Activated T-helper 2 cell treated with anti-CD3 and anti-CD28 coated beads, Interferon-gamma antibody, Interleukin-2, Interleukin-4, amounts not matched to agents 10 μg/mL and 5 μg/mL and 100 μg/mL, durations not matched to agents 14 hours and 24 hours and 36 hours (primary cell): Measurements from ENCODE around the gene PTPRD. TPM values are rescaled to one million over a fixed set of nuclear protein-coding genes. Genes with fewer than 3 reads are reported as not detected.

Experiments
- DNase-seq: peaks from one replicate; pipeline ENCODE4 v3.0.0; 2021; ENCODE audit warnings: low spot score
- H3K27ac Mint-ChIP-seq: one replicate; pipeline ENCODE4 v1.8.0; 2021; ENCODE audit warnings: mixed read lengths
- H3K27me3 Mint-ChIP-seq: one replicate; pipeline ENCODE4 v1.8.0; 2021; ENCODE audit warnings: low read depth, mixed read lengths
- H3K36me3 Mint-ChIP-seq: one replicate; pipeline ENCODE4 v1.8.0; 2021; ENCODE audit warnings: low read depth, mixed read lengths
- H3K4me1 Mint-ChIP-seq: one replicate; pipeline ENCODE4 v1.8.0; 2021; ENCODE audit warnings: low read depth, mixed read lengths
- H3K4me3 Mint-ChIP-seq: one replicate; pipeline ENCODE4 v1.8.0; 2021; ENCODE audit warnings: low read depth, mild to moderate bottlenecking, moderate library complexity, mixed read lengths
- H3K9me3 Mint-ChIP-seq: one replicate; pipeline ENCODE4 v1.8.0; 2021; ENCODE audit warnings: mixed read lengths
- intact Hi-C: fragments of 100-400 bp; cut with micrococcal nuclease; formaldehyde crosslinking; loops from one replicate; pipeline ENCODE4 v1.15.1; 2023
- total RNA-seq: library from RNA; stranded (reverse); gene quantifications from 2 replicates; pipeline ENCODE4 v1.2.3, GENCODE V29; 2022

The PTPRD gene
- total RNA-seq, 1 donor from 2014 or later = 1.5 TPM

GRCh38 chr9:8534828-8535227, 2078.0 kb downstream of the PTPRD start:
- intact Hi-C loops = no loop called here
- H3K27me3 Mint-ChIP-seq = no peaks in the 10 kb centered on the region
- H3K4me3 Mint-ChIP-seq = no peak overlapping the region
- no peak for DNase-seq
- H3K9me3 Mint-ChIP-seq = no peaks in the 10 kb centered on the region
- no peaks in the 10 kb centered on the region for H3K36me3 Mint-ChIP-seq
- no peak overlapping the region for H3K27ac Mint-ChIP-seq
- no peaks in the 10 kb centered on the region for H3K4me1 Mint-ChIP-seq

GRCh38 chr9:8533681-8534080, 2079.1 kb downstream of the PTPRD start:
- Mint-ChIP-seq H3K9me3 (no peaks in the 10 kb centered on the region), H3K36me3 (no peaks in the 10 kb centered on the region), H3K4me3 (no peak overlapping the region), H3K27ac (no peak overlapping the region), H3K27me3 (no peaks in the 10 kb centered on the region), H3K4me1 (no peaks in the 10 kb centered on the region)
- intact Hi-C loops = no loop called here
- DNase-seq = no peak

GRCh38 chr9:8531826-8532415, 2080.9 kb downstream of the PTPRD start:
- H3K9me3 Mint-ChIP-seq = no peaks in the 10 kb centered on the region
- no peak overlapping the region for H3K4me3 Mint-ChIP-seq
- no peaks in the 10 kb centered on the region for H3K36me3 Mint-ChIP-seq
- DNase-seq = no peak
- no peaks in the 10 kb centered on the region for H3K4me1 Mint-ChIP-seq
- H3K27me3 Mint-ChIP-seq = no peaks in the 10 kb centered on the region
- intact Hi-C loops = no loop called here
- H3K27ac Mint-ChIP-seq = no peak overlapping the region

GRCh38 chr9:8521112-8521511, 2091.7 kb downstream of the PTPRD start:
- DNase-seq = no peak
- Mint-ChIP-seq H3K27ac (no peak overlapping the region), H3K4me3 (no peak overlapping the region), H3K27me3 (no peaks in the 10 kb centered on the region), H3K9me3 (no peaks in the 10 kb centered on the region), H3K4me1 (no peaks in the 10 kb centered on the region), H3K36me3 (no peaks in the 10 kb centered on the region)
- intact Hi-C loops = no loop called here

GRCh38 chr9:8515748-8516147, 2097.1 kb downstream of the PTPRD start:
- H3K27ac Mint-ChIP-seq = no peak overlapping the region
- no peaks in the 10 kb centered on the region for H3K4me1 Mint-ChIP-seq
- H3K4me3 Mint-ChIP-seq = no peak overlapping the region
- no peak for DNase-seq
- no peaks in the 10 kb centered on the region for H3K9me3 Mint-ChIP-seq
- H3K27me3 Mint-ChIP-seq = no peaks in the 10 kb centered on the region
- intact Hi-C loops = no loop called here
- H3K36me3 Mint-ChIP-seq = no peaks in the 10 kb centered on the region

- no peaks in the 10 kb centered on the region for H3K36me3 Mint-ChIP-seq
- intact Hi-C loops = no loop called here
- DNase-seq = no peak
- no peaks in the 10 kb centered on the region for H3K27me3 Mint-ChIP-seq
- no peak overlapping the region for H3K27ac Mint-ChIP-seq
- no peak overlapping the region for H3K4me3 Mint-ChIP-seq
- no peaks in the 10 kb centered on the region for H3K9me3 Mint-ChIP-seq
- H3K4me1 Mint-ChIP-seq = no peaks in the 10 kb centered on the region
Observed at GRCh38 chr9:8514760-8515159, 2098.0 kb downstream of the PTPRD start.

- no peak for DNase-seq
- Mint-ChIP-seq H3K9me3 (no peaks in the 10 kb centered on the region), H3K27ac (no peak overlapping the region), H3K4me1 (no peaks in the 10 kb centered on the region), H3K27me3 (no peaks in the 10 kb centered on the region), H3K36me3 (no peaks in the 10 kb centered on the region), H3K4me3 (no peak overlapping the region)
- intact Hi-C loops = no loop called here
Observed at GRCh38 chr9:8508671-8509290, 2104.0 kb downstream of the PTPRD start.

- Mint-ChIP-seq H3K27ac (no peak overlapping the region), H3K27me3 (no peaks in the 10 kb centered on the region), H3K4me3 (no peak overlapping the region), H3K9me3 (no peaks in the 10 kb centered on the region), H3K4me1 (no peaks in the 10 kb centered on the region), H3K36me3 (no peaks in the 10 kb centered on the region)
- no peak for DNase-seq
- intact Hi-C loops = no loop called here
Observed at GRCh38 chr9:8494571-8494970, 2118.2 kb downstream of the PTPRD start.

GRCh38 chr9:8492679-8493078, 2120.1 kb downstream of the PTPRD start:
- intact Hi-C loops = no loop called here
- H3K4me1 Mint-ChIP-seq = peaks cover 1% of the 10 kb centered on the region
- H3K9me3 Mint-ChIP-seq = no peaks in the 10 kb centered on the region
- H3K36me3 Mint-ChIP-seq = no peaks in the 10 kb centered on the region
- H3K27ac Mint-ChIP-seq = no peak overlapping the region
- H3K27me3 Mint-ChIP-seq = no peaks in the 10 kb centered on the region
- no peak overlapping the region for H3K4me3 Mint-ChIP-seq
- no peak for DNase-seq

GRCh38 chr9:8492024-8492423, 2120.8 kb downstream of the PTPRD start:
- intact Hi-C loops = no loop called here
- H3K9me3 Mint-ChIP-seq = no peaks in the 10 kb centered on the region
- H3K27me3 Mint-ChIP-seq = no peaks in the 10 kb centered on the region
- no peak overlapping the region for H3K27ac Mint-ChIP-seq
- no peaks in the 10 kb centered on the region for H3K36me3 Mint-ChIP-seq
- no peak overlapping the region for H3K4me3 Mint-ChIP-seq
- no peak for DNase-seq
- peaks cover 1% of the 10 kb centered on the region for H3K4me1 Mint-ChIP-seq

GRCh38 chr9:8491563-8491962, 2121.2 kb downstream of the PTPRD start:
- no peaks in the 10 kb centered on the region for H3K9me3 Mint-ChIP-seq
- H3K4me1 Mint-ChIP-seq = peaks cover 1% of the 10 kb centered on the region
- no peak for DNase-seq
- H3K27ac Mint-ChIP-seq = no peak overlapping the region
- no peak overlapping the region for H3K4me3 Mint-ChIP-seq
- intact Hi-C loops = no loop called here
- H3K27me3 Mint-ChIP-seq = no peaks in the 10 kb centered on the region
- no peaks in the 10 kb centered on the region for H3K36me3 Mint-ChIP-seq

GRCh38 chr9:8489835-8490234, 2123.0 kb downstream of the PTPRD start:
- Mint-ChIP-seq H3K4me1 (peaks cover 1% of the 10 kb centered on the region), H3K36me3 (no peaks in the 10 kb centered on the region), H3K27me3 (no peaks in the 10 kb centered on the region), H3K9me3 (no peaks in the 10 kb centered on the region), H3K4me3 (no peak overlapping the region), H3K27ac (no peak overlapping the region)
- intact Hi-C loops = no loop called here
- no peak for DNase-seq

- no peak for DNase-seq
- no peaks in the 10 kb centered on the region for H3K27me3 Mint-ChIP-seq
- H3K36me3 Mint-ChIP-seq = no peaks in the 10 kb centered on the region
Observed at GRCh38 chr9:8486095-8486494, 2126.7 kb downstream of the PTPRD start.

More at GRCh38 chr9:8486095-8486494, 2126.7 kb downstream of the PTPRD start:
- intact Hi-C loops = no loop called here
- no peak overlapping the region for H3K27ac Mint-ChIP-seq
- H3K9me3 Mint-ChIP-seq = no peaks in the 10 kb centered on the region
- H3K4me1 Mint-ChIP-seq = peaks cover 1% of the 10 kb centered on the region
- H3K4me3 Mint-ChIP-seq = no peak overlapping the region
